SK-N-SH treated with all-trans-retinoic acid at 6 μM for 48 hours (cell line): Measurements from ENCODE around the gene IKZF3.

Source experiments
- ATAC-seq: fragments of 200-7000 bp; cut with Tn5 transposase; 3 replicates; pipeline ENCODE4 v1.9.1; 2020; ENCODE audit warnings: mild to moderate bottlenecking, moderate library complexity
- ARNTL ChIP-seq: fragments of 450-650 bp; formaldehyde crosslinking; IDR thresholded peaks from 2 replicates; pipeline ENCODE4 v1.5.0; 2020; ENCODE audit warnings: low read depth, mild to moderate bottlenecking, moderate library complexity, borderline replicate concordance
- BACH2 ChIP-seq: fragments of 250-450 bp; sonication (Bioruptor Pico); IDR thresholded peaks from 2 replicates; pipeline ENCODE4 v1.9.0; 2021; ENCODE audit warnings: mild to moderate bottlenecking, borderline replicate concordance
- CSDC2 ChIP-seq: fragments of 250-450 bp; sonication (Bioruptor Pico); IDR thresholded peaks from 2 replicates; pipeline ENCODE4 v1.5.0; 2020; ENCODE audit warnings: mild to moderate bottlenecking, moderate library complexity
- GLIS3 ChIP-seq: fragments of 250-450 bp; sonication (Bioruptor Pico); IDR thresholded peaks from 2 replicates; pipeline ENCODE4 v1.5.0; 2020; ENCODE audit warnings: mild to moderate bottlenecking, moderate library complexity
- ISL1 ChIP-seq: fragments of 250-450 bp; sonication (Bioruptor Pico); IDR thresholded peaks from 2 replicates; pipeline ENCODE4 v2.1.2; 2022; ENCODE audit warnings: mild to moderate bottlenecking, moderate library complexity
- OSR1 ChIP-seq: fragments of 250-450 bp; sonication (Bioruptor Pico); IDR thresholded peaks from 2 replicates; pipeline ENCODE4 v1.8.0; 2022; ENCODE audit warnings: moderate library complexity, mild to moderate bottlenecking, inconsistent platforms
- RARB ChIP-seq: fragments of 250-450 bp; sonication (Bioruptor Pico); IDR thresholded peaks from 2 replicates; pipeline ENCODE4 v1.8.0; 2021; ENCODE audit warnings: mild to moderate bottlenecking, moderate library complexity
- SNAI2 ChIP-seq: fragments of 250-450 bp; sonication (Bioruptor Pico); IDR thresholded peaks from 2 replicates; pipeline ENCODE4 v1.5.0; 2020; ENCODE audit warnings: mild to moderate bottlenecking, moderate library complexity
- TCF4 ChIP-seq: fragments of 250-450 bp; sonication (Bioruptor Pico); IDR thresholded peaks from 2 replicates; pipeline ENCODE4 v1.8.0; 2021; ENCODE audit warnings: mild to moderate bottlenecking, moderate library complexity, borderline replicate concordance
- TOX ChIP-seq: fragments of 250-450 bp; sonication (Bioruptor Pico); IDR thresholded peaks from 2 replicates; pipeline ENCODE4 v1.8.0; 2021; ENCODE audit warnings: mild to moderate bottlenecking, moderate library complexity, borderline replicate concordance
- ZFP3 ChIP-seq: fragments of 250-450 bp; sonication (Bioruptor Pico); IDR thresholded peaks from 2 replicates; pipeline ENCODE4 v1.5.0; 2020; ENCODE audit warnings: mild to moderate bottlenecking, moderate library complexity
- ZFP30 ChIP-seq: fragments of 450-650 bp; formaldehyde crosslinking; IDR thresholded peaks from 2 replicates; pipeline ENCODE4 v1.5.0; 2022; ENCODE audit warnings: mild to moderate bottlenecking, moderate library complexity
- ZNF565 ChIP-seq: fragments of 450-650 bp; formaldehyde crosslinking; conservative IDR thresholded peaks from 2 replicates; pipeline ENCODE4 v1.5.0; 2020; ENCODE audit warnings: low read depth, mild to moderate bottlenecking, moderate library complexity
- ZNF70 ChIP-seq: fragments of 450-650 bp; formaldehyde crosslinking; IDR thresholded peaks from 2 replicates; pipeline ENCODE4 v1.5.0; 2020; ENCODE audit warnings: mild to moderate bottlenecking, moderate library complexity
- ZNF8 ChIP-seq: fragments of 450-650 bp; formaldehyde crosslinking; IDR thresholded peaks from 2 replicates; pipeline ENCODE4 v1.5.0; 2020; ENCODE audit warnings: mild to moderate bottlenecking, moderate library complexity
- TF ChIP-seq, protein P1 (sequence below): fragments of 250-450 bp; sonication (Bioruptor Pico); IDR thresholded peaks from 2 replicates; pipeline ENCODE4 v1.5.1; 2020; ENCODE audit warnings: low read depth, mild to moderate bottlenecking, moderate library complexity
- TF ChIP-seq, protein P2 (sequence below): fragments of 250-450 bp; sonication (Bioruptor Pico); IDR thresholded peaks from 2 replicates; pipeline ENCODE4 v1.5.1; 2021; ENCODE audit warnings: mild to moderate bottlenecking, moderate library complexity
- TF ChIP-seq, protein P3 (sequence below): fragments of 250-450 bp; sonication (Bioruptor Pico); IDR thresholded peaks from 2 replicates; pipeline ENCODE4 v1.8.0; 2021; ENCODE audit warnings: low read depth, mild to moderate bottlenecking, moderate library complexity, borderline replicate concordance
- TF ChIP-seq, protein P4 (sequence below): fragments of 250-450 bp; sonication (Bioruptor Pico); IDR thresholded peaks from 2 replicates; pipeline ENCODE4 v1.8.0; 2020; ENCODE audit warnings: mild to moderate bottlenecking, moderate library complexity, borderline replicate concordance

IKZF3 gene

DNA sequence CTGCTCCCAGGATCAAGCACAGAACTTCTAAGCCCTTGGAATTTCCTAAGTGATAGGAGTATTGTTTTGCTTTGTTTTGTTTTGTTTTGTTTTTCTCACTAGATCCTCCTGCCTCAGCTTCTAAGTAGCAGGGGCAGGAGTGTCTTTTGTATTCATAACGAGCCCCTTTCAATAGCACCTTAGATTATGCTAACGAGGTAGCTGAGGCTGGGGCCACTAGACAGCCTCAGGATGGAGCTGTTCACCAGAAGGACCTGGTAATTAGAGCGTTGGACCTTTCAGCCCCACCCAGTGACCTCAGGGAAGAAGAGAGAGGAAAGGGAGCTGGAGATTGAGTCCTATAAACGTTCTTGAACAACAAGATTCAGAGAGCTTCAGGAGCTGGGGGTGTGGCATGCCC, 43.6 kb downstream of the IKZF3 start:
- no peak for ATAC-seq
- TF ChIP-seq TOX (CRISPR knock-in tag) (no peak), ZFP30 (CRISPR knock-in tag) (no peak), RARB (CRISPR knock-in tag) (no peak), GLIS3 (CRISPR knock-in tag) (no peak), TCF4 (CRISPR knock-in tag) (no peak), CSDC2 (CRISPR knock-in tag) (no peak), SNAI2 (CRISPR knock-in tag) (no peak), ZNF565 (CRISPR knock-in tag) (no peak), ZFP3 (no peak), ISL1 (CRISPR knock-in tag) (no peak), OSR1 (no peak), ZNF8 (CRISPR knock-in tag) (no peak), BACH2 (CRISPR knock-in tag) (no peak), ARNTL (CRISPR knock-in tag) (no peak)
- TF ChIP-seq, protein P1, sequence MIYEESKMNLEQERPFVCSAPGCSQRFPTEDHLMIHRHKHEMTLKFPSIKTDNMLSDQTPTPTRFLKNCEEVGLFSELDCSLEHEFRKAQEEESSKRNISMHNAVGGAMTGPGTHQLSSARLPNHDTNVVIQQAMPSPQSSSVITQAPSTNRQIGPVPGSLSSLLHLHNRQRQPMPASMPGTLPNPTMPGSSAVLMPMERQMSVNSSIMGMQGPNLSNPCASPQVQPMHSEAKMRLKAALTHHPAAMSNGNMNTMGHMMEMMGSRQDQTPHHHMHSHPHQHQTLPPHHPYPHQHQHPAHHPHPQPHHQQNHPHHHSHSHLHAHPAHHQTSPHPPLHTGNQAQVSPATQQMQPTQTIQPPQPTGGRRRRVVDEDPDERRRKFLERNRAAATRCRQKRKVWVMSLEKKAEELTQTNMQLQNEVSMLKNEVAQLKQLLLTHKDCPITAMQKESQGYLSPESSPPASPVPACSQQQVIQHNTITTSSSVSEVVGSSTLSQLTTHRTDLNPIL (CRISPR knock-in tag) = no peak
- TF ChIP-seq, protein P2, sequence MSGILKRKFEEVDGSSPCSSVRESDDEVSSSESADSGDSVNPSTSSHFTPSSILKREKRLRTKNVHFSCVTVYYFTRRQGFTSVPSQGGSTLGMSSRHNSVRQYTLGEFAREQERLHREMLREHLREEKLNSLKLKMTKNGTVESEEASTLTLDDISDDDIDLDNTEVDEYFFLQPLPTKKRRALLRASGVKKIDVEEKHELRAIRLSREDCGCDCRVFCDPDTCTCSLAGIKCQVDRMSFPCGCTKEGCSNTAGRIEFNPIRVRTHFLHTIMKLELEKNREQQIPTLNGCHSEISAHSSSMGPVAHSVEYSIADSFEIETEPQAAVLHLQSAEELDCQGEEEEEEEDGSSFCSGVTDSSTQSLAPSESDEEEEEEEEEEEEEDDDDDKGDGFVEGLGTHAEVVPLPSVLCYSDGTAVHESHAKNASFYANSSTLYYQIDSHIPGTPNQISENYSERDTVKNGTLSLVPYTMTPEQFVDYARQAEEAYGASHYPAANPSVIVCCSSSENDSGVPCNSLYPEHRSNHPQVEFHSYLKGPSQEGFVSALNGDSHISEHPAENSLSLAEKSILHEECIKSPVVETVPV (CRISPR knock-in tag) = no peak

DNA sequence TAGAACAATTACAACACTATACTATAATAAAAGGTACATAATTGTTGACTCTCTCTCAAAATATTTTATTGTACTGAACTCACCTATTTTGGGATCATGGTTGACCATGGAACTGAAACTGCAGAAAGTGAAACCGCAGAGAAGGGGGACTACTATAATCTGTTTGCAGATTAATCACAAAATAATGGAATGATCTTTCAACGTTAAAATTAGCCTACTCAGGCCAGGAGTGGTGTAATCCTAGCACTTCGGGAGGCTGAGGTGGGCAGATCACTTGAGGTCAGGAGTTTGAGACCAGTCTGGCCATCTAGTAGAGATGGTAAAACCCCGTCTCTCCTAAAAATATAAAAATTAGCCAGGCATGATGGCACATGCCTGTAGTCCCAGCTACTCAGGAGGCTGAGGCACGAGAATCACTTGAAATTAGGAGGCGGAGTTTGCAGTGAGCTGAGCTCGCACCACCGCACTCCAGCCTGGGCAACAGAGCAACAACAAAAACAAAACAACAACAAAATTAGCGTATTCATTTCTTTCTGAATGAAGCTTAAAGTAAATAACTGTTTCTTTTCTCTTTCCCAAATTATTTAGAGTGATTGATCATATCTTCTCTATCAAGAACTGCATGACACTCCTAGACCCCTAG, 45.6 kb downstream of the IKZF3 start:
- TF ChIP-seq, protein P3, sequence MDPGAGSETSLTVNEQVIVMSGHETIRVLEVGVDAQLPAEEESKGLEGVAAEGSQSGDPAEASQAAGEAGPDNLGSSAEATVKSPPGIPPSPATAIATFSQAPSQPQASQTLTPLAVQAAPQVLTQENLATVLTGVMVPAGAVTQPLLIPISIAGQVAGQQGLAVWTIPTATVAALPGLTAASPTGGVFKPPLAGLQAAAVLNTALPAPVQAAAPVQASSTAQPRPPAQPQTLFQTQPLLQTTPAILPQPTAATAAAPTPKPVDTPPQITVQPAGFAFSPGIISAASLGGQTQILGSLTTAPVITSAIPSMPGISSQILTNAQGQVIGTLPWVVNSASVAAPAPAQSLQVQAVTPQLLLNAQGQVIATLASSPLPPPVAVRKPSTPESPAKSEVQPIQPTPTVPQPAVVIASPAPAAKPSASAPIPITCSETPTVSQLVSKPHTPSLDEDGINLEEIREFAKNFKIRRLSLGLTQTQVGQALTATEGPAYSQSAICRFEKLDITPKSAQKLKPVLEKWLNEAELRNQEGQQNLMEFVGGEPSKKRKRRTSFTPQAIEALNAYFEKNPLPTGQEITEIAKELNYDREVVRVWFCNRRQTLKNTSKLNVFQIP = no peak
- no peak for TF ChIP-seq ARNTL (CRISPR knock-in tag)
- TF ChIP-seq, protein P2 (CRISPR knock-in tag) = no peak
- TF ChIP-seq, all 23 proteins: peak for 0
- ATAC-seq = no peak

DNA sequence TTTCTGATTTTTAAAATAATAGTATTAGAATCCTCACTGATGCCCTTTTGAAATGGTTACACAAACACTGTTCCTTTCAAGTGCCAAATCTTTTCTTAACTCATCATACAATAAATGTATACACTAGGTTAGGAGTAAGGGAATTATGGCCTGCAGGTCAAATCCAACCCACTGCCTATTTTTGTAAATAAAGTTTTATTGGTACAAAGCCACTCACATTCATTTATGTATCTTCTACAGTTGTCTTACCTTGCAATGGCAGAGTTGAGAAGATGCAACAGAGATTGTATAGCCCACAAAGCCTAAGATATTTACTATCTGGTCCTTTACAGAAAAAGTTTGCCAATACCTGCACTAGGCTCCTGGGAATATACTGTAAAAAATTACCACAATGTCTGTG, 47.8 kb downstream of the IKZF3 start:
- ATAC-seq = no peak
- TF ChIP-seq, protein P4, sequence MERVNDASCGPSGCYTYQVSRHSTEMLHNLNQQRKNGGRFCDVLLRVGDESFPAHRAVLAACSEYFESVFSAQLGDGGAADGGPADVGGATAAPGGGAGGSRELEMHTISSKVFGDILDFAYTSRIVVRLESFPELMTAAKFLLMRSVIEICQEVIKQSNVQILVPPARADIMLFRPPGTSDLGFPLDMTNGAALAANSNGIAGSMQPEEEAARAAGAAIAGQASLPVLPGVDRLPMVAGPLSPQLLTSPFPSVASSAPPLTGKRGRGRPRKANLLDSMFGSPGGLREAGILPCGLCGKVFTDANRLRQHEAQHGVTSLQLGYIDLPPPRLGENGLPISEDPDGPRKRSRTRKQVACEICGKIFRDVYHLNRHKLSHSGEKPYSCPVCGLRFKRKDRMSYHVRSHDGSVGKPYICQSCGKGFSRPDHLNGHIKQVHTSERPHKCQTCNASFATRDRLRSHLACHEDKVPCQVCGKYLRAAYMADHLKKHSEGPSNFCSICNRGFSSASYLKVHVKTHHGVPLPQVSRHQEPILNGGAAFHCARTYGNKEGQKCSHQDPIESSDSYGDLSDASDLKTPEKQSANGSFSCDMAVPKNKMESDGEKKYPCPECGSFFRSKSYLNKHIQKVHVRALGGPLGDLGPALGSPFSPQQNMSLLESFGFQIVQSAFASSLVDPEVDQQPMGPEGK (CRISPR knock-in tag) = no peak
- TF ChIP-seq GLIS3 (CRISPR knock-in tag) = no peak
- TF ChIP-seq, all 23 proteins: peak for 0

DNA sequence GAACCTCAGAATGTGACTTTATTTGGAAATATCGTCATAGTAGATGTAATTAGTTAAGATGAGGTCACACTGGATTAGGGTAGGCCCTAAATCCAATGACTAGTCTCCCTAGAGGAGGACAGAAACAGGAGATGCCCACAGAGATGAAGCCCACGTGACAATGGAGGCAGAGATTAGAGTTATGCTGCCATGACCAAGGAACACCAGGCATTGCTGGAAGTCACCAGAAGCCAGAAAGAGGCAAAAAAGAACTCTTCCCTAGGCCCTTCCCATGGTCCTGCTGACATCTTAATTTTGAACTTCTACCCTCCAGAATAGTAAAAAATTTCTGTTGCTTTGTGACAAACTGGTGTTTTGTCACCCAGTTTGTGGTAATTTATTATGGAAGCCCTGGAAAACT, 49.6 kb downstream of the IKZF3 start:
- no peak for ATAC-seq
- TF ChIP-seq ZFP30 (CRISPR knock-in tag) (no peak), OSR1 (no peak), ZNF8 (CRISPR knock-in tag) (no peak), TOX (CRISPR knock-in tag) (no peak), ZNF565 (CRISPR knock-in tag) (no peak), BACH2 (CRISPR knock-in tag) (no peak), ZNF70 (no peak)
